Keratinocyte (primary cell): ENCODE data around the gene PKLR. TPM values are rescaled to one million over a fixed set of nuclear protein-coding genes. Genes with fewer than 3 reads are reported as not detected.

ENCODE experiments used
- DNase-seq: peaks from one replicate; pipeline ENCODE4 v3.0.0-alpha.2; 2011; ENCODE audit warnings: low read depth, missing footprints, low spot score
- FAIRE-seq: peaks from 2 replicates; lab custom pipeline; 2011; peaks lifted over from hg19 to GRCh38; lab: Jason Lieb, UNC
- H2AFZ ChIP-seq: 2 replicates; pipeline ENCODE4 v1.6.0; 2012; ENCODE audit warnings: low read length, control low read depth, inconsistent platforms; ENCODE audit not compliant: control insufficient read depth
- H3K27ac ChIP-seq: 2 replicates; pipeline ENCODE4 v1.5.1; 2011; ENCODE audit warnings: low read length; ENCODE audit not compliant: control insufficient read depth, insufficient read depth
- H3K27me3 ChIP-seq: 3 replicates; pipeline ENCODE4 v1.6.0; 2011; ENCODE audit warnings: low read length; ENCODE audit not compliant: control insufficient read depth, insufficient read depth; ENCODE audit errors: extremely low read depth
- H3K36me3 ChIP-seq, 2 experiments: 2 replicates in 1 of 2; 3 replicates in 1 of 2; pipeline ENCODE4 v1.5.1; 2011; ENCODE audit warnings: low read length in 2 of 2, mild to moderate bottlenecking in 1 of 2; ENCODE audit not compliant: control insufficient read depth in 2 of 2, insufficient read depth in 2 of 2; ENCODE audit errors: extremely low read depth in 1 of 2
- H3K4me1 ChIP-seq: 3 replicates; pipeline ENCODE4 v1.5.1; 2011; ENCODE audit warnings: low read length; ENCODE audit not compliant: control insufficient read depth, insufficient read depth; ENCODE audit errors: extremely low read depth
- H3K4me2 ChIP-seq: 3 replicates; pipeline ENCODE4 v1.6.0; 2011; ENCODE audit warnings: low read depth, low read length; ENCODE audit not compliant: control insufficient read depth, insufficient read depth; ENCODE audit errors: extremely low read depth
- H3K4me3 ChIP-seq, 3 experiments: fragments of 200-600 bp in 1 of 3; sonication (generic) in 1 of 3; 2 replicates in 2 of 3; 3 replicates in 1 of 3; pipeline ENCODE4 v1.5.1; 2011 to 2016; ENCODE audit warnings: low read length in 3 of 3, mild to moderate bottlenecking in 3 of 3, control low read depth in 2 of 3, inconsistent platforms in 1 of 3, low read depth in 1 of 3, mixed read lengths in 1 of 3, mixed run types in 1 of 3, moderate library complexity in 1 of 3; ENCODE audit not compliant: control insufficient read depth in 2 of 3, insufficient read depth in 2 of 3; ENCODE audit errors: extremely low read depth in 1 of 3
- H3K79me2 ChIP-seq: 2 replicates; pipeline ENCODE4 v1.6.0; 2012; ENCODE audit warnings: low read length; ENCODE audit not compliant: control insufficient read depth, insufficient read depth
- H3K9ac ChIP-seq: 3 replicates; pipeline ENCODE4 v1.6.0; 2011; ENCODE audit warnings: low read length; ENCODE audit not compliant: control insufficient read depth, insufficient read depth; ENCODE audit errors: extremely low read depth
- H3K9me1 ChIP-seq: 3 replicates; pipeline ENCODE4 v1.6.0; 2011; ENCODE audit warnings: low read length; ENCODE audit not compliant: control insufficient read depth, insufficient read depth; ENCODE audit errors: extremely low read depth
- H3K9me3 ChIP-seq: 2 replicates; pipeline ENCODE4 v1.5.1; 2012; ENCODE audit warnings: low read depth, low read length; ENCODE audit not compliant: control insufficient read depth
- H4K20me1 ChIP-seq: 3 replicates; pipeline ENCODE4 v1.6.0; 2011; ENCODE audit warnings: low read length; ENCODE audit not compliant: control insufficient read depth, insufficient read depth; ENCODE audit errors: extremely low read depth
- CTCF ChIP-seq, 3 experiments: IDR thresholded peaks in 1 of 3; conservative IDR thresholded peaks in 1 of 3; optimal IDR thresholded peaks in 1 of 3; 2 replicates in 2 of 3; 3 replicates in 1 of 3; pipeline versions ENCODE3 to v1.5.1; 2011; ENCODE audit warnings: low read length in 3 of 3, mild to moderate bottlenecking in 3 of 3, moderate library complexity in 2 of 3, control low read depth in 1 of 3, inconsistent platforms in 1 of 3; ENCODE audit not compliant: insufficient read depth in 2 of 3; ENCODE audit errors: extremely low read depth in 1 of 3
- EZH2 ChIP-seq: IDR thresholded peaks from one replicate; pipeline ENCODE4 v1.6.1; 2012; ENCODE audit warnings: inconsistent platforms, mild to moderate bottlenecking, low read length, moderate library complexity
- dilution Hi-C: fragments of 300-500 bp; cut with MboI; formaldehyde crosslinking; loops from one replicate; pipeline ENCODE4 v1.7.0; 2020; ENCODE audit warnings: low sequenced_read_pairs; ENCODE audit not compliant: extremely low pct_ligation_motif_present
- polyA plus RNA-seq, 5 experiments: library from polyadenylated mRNA; depleted of rRNA in 3 of 5; stranded (reverse) in 3 of 5; stranded (forward) in 1 of 5; unstranded in 1 of 5; fragments of >200 nt; gene quantifications; 1 replicate in 1 of 5; 2 replicates in 3 of 5; 3 replicates in 1 of 5; pipeline versions ENCODE4 v1.2.1 to v1.2.3, GENCODE V29; 2011 to 2012; ENCODE audit warnings: missing spikeins in 2 of 5, low read depth in 1 of 5, low replicate concordance in 1 of 5

PKLR gene
- polyA plus RNA-seq, 1 donor (not counting 4 experiments of a cell fraction or from before 2014, with no cell fraction given), result 0.03 TPM

GRCh38 chr1:155242805-155243358 lies 58.4 kb downstream of the PKLR start:
- Histone ChIP-seq H3K9me1 (no peaks in the 10 kb centered on the region), H3K4me2 (peak overlapping the region; percentile 86), H3K9ac (no peak overlapping the region), H4K20me1 (no peaks in the 10 kb centered on the region), H3K36me3 (peaks cover 6 to 9% of the 10 kb centered on the region in 2 experiments), H2AFZ (no peak overlapping the region), H3K27ac (no peak overlapping the region), H3K9me3 (no peaks in the 10 kb centered on the region), H3K79me2 (no peaks in the 10 kb centered on the region), H3K27me3 (no peaks in the 10 kb centered on the region), H3K4me1 (peaks cover 19% of the 10 kb centered on the region), H3K4me3 (peak overlapping the region in 2 of 3 experiments; percentile 75 to 80)
- no peak for DNase-seq
- dilution Hi-C loops, result no loop called here
- FAIRE-seq, result no peak
- TF ChIP-seq EZH2, result no peak
- TF ChIP-seq CTCF (optimal IDR thresholded peaks at IDR 0.05 in 1 of 3, IDR thresholded peaks at IDR 0.05 in 1 of 3, conservative IDR thresholded peaks at IDR 0.05 in 1 of 3; ENCODE audit: extremely low read depth in 1 of 3, insufficient read depth in 2 of 3, low read length in 3 of 3), result no peak

- H3K9ac ChIP-seq, result no peak overlapping the region
- no peaks in the 10 kb centered on the region for H3K79me2 ChIP-seq
- H2AFZ ChIP-seq, result no peak overlapping the region
- DNase-seq (no peak), FAIRE-seq (no peak)
- no peak overlapping the region for H3K4me2 ChIP-seq
- H4K20me1 ChIP-seq, result no peaks in the 10 kb centered on the region
- H3K4me1 ChIP-seq, result peaks cover 19% of the 10 kb centered on the region
- H3K27me3 ChIP-seq, result no peaks in the 10 kb centered on the region
- TF ChIP-seq EZH2 (no peak), CTCF (optimal IDR thresholded peaks at IDR 0.05 in 1 of 3, IDR thresholded peaks at IDR 0.05 in 1 of 3, conservative IDR thresholded peaks at IDR 0.05 in 1 of 3; ENCODE audit: extremely low read depth in 1 of 3, insufficient read depth in 2 of 3, low read length in 3 of 3) (no peak)
- H3K27ac ChIP-seq, result no peak overlapping the region
- dilution Hi-C loops, result no loop called here
- H3K9me3 ChIP-seq, result no peaks in the 10 kb centered on the region
- peaks cover 2 to 4% of the 10 kb centered on the region in 2 experiments for H3K36me3 ChIP-seq
- no peaks in the 10 kb centered on the region for H3K9me1 ChIP-seq
- no peak overlapping the region for H3K4me3 ChIP-seq
Measured at GRCh38 chr1:155241841-155242264, 59.4 kb downstream of the PKLR start.
